Measurements from ENCODE around the gene PTPN23. TPM values are rescaled to one million over a fixed set of nuclear protein-coding genes. Genes with fewer than 3 reads are reported as not detected.

Gene PTPN23
- total RNA-seq, 1 experiment from 2014 or later, result 53.5 TPM

- no peak for TF ChIP-seq ATF2 (CRISPR knock-in tag; IDR thresholded peaks at IDR 0.05; ENCODE audit: borderline replicate concordance, low read depth)
- no peak for TF ChIP-seq ETV6 (CRISPR knock-in tag; IDR thresholded peaks at IDR 0.05)
- TF ChIP-seq PRRX2 (CRISPR knock-in tag; IDR thresholded peaks at IDR 0.05), result no peak
Observed at GRCh38 chr3:47418167-47419082, 37.6 kb downstream of the PTPN23 start (continued).

- peaks cover 34% of the 10 kb centered on the region for H3K36me3 Mint-ChIP-seq
- ATAC-seq (no peak), DNase-seq (ENCODE audit: low spot score) (no peak)
- H3K4me1 Mint-ChIP-seq, result peaks cover 8% of the 10 kb centered on the region
- no peaks in the 10 kb centered on the region for H3K27me3 Mint-ChIP-seq (ENCODE audit: low read depth)
- H3K9me3 Mint-ChIP-seq, result 0 out of 2 replicates have a peak, but pooled peaks cover 4% of the 10 kb centered on the region
- ChIA-PET POLR2A (no interaction called here), CTCF (no interaction called here)
- no peak for TF ChIP-seq HMGXB4 (CRISPR knock-in tag; IDR thresholded peaks at IDR 0.05)
- H3K27ac Mint-ChIP-seq, result no peak overlapping the region; the same call in 1 of the 2 replicates
- H3K4me3 Mint-ChIP-seq, result no peak overlapping the region
Observed at GRCh38 chr3:47419083-47420043, 38.5 kb downstream of the PTPN23 start.

GRCh38 chr3:47420044-47420430, 39.2 kb downstream of the PTPN23 start:
- POLR2A ChIA-PET, result no interaction called here
- Mint-ChIP-seq H3K9me3 (0 out of 2 replicates have a peak, but pooled peaks cover 4% of the 10 kb centered on the region), H3K36me3 (peaks cover 33% of the 10 kb centered on the region), H3K27ac (no peak overlapping the region), H3K4me1 (peaks cover 8% of the 10 kb centered on the region), H3K27me3 (ENCODE audit: low read depth) (no peaks in the 10 kb centered on the region), H3K4me3 (no peak overlapping the region)
- ATAC-seq (no peak), DNase-seq (ENCODE audit: low spot score) (no peak)
- CTCF ChIA-PET, result interaction anchor here (1.5 to 3.5 kb wide), 3 partner anchors 9 to 56 kb away, joined by 5 to 49 read pairs (median 18); partner anchors contain the start of gene SCAP
- no peak for TF ChIP-seq ZBTB43 (CRISPR knock-in tag; IDR thresholded peaks at IDR 0.05)
- TF ChIP-seq CBFB (CRISPR knock-in tag; IDR thresholded peaks at IDR 0.05; ENCODE audit: low read depth), result no peak
- no peak for TF ChIP-seq HMGA2 (CRISPR knock-in tag; IDR thresholded peaks at IDR 0.05)
- TF ChIP-seq OVOL2 (CRISPR knock-in tag; IDR thresholded peaks at IDR 0.05; ENCODE audit: borderline replicate concordance), result no peak
- TF ChIP-seq MXD4 (CRISPR knock-in tag; IDR thresholded peaks at IDR 0.05; ENCODE audit: borderline replicate concordance), result no peak
- TF ChIP-seq ZSCAN18 (CRISPR knock-in tag; IDR thresholded peaks at IDR 0.05), result no peak

All from WTC11 (cell line).